WTC11 (cell line): ENCODE data around the gene PHYHIPL.
A peak's percentile ranks its signal among the peaks of the same experiment; 100 is the strongest.

ENCODE experiments used
- ATF1 ChIP-seq: sonication (generic); formaldehyde crosslinking; IDR thresholded peaks from 2 replicates; pipeline ENCODE4 v1.8.1; 2023; ENCODE audit warnings: mild to moderate bottlenecking, moderate library complexity, missing genetic modification reagents
- ESRRA ChIP-seq: sonication (generic); formaldehyde crosslinking; IDR thresholded peaks from 2 replicates; pipeline ENCODE4 v1.8.1; 2022; ENCODE audit warnings: mild to moderate bottlenecking, missing genetic modification reagents, borderline replicate concordance
- FOXK1 ChIP-seq: sonication (generic); formaldehyde crosslinking; IDR thresholded peaks from 2 replicates; pipeline ENCODE4 v1.8.0; 2022; ENCODE audit warnings: mild to moderate bottlenecking, moderate library complexity, missing genetic modification reagents
- PREB ChIP-seq: sonication (generic); formaldehyde crosslinking; IDR thresholded peaks from 2 replicates; pipeline ENCODE4 v1.8.1; 2022; ENCODE audit warnings: mild to moderate bottlenecking, missing genetic modification reagents, moderate library complexity, borderline replicate concordance
- ZNF416 ChIP-seq: fragments of 250-450 bp; sonication (Bioruptor Pico); IDR thresholded peaks from 2 replicates; pipeline ENCODE4 v1.9.0; 2021; ENCODE audit warnings: mild to moderate bottlenecking, inconsistent platforms
- TF ChIP-seq, protein P1 (sequence below): fragments of 200-600 bp; IDR thresholded peaks from 2 replicates; pipeline ENCODE4 v1.8.0; 2022; ENCODE audit warnings: antibody characterized with exemption
- TF ChIP-seq, protein P2 (sequence below): sonication (generic); formaldehyde crosslinking; IDR thresholded peaks from 2 replicates; pipeline ENCODE4 v1.8.0; 2023; ENCODE audit warnings: missing genetic modification reagents
- TF ChIP-seq, protein P3 (sequence below): sonication (generic); formaldehyde crosslinking; IDR thresholded peaks from 2 replicates; pipeline ENCODE4 v1.8.1; 2022; ENCODE audit warnings: low read depth, mild to moderate bottlenecking, moderate library complexity, missing genetic modification reagents, borderline replicate concordance

DNA sequence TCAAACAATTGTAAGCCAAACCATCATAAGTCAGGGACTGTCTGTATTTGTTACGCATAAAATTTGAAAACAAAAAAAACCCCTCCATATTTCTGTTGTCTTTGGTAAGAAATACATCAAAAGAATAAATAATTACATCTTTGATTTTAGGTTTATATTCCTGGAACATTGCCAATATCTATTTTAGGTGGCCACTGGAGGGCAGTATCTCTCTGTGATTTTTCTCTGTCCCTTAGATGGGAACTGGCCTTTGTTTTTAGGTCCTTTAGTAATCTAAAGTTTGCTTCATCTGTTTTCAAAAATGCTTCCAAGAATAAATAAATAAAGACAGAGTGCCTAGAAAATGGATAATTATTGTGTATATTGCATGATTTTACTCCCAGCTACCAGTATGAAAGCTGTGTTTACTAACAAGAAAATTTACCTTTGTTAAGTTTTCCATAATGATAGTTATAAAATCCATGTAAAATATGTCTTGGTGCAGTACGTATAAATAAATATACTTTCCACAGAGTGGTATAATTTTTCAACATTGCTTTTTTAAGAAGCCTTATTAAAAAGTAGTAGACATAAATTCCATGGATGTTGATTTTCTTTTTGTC, 64.2 kb downstream of the PHYHIPL start:
- no peak for TF ChIP-seq ZNF416
- TF ChIP-seq ATF1 (CRISPR knock-in tag) = no peak
- TF ChIP-seq ESRRA (CRISPR knock-in tag) = no peak
- no peak for TF ChIP-seq FOXK1 (CRISPR knock-in tag)
- TF ChIP-seq, protein P1, sequence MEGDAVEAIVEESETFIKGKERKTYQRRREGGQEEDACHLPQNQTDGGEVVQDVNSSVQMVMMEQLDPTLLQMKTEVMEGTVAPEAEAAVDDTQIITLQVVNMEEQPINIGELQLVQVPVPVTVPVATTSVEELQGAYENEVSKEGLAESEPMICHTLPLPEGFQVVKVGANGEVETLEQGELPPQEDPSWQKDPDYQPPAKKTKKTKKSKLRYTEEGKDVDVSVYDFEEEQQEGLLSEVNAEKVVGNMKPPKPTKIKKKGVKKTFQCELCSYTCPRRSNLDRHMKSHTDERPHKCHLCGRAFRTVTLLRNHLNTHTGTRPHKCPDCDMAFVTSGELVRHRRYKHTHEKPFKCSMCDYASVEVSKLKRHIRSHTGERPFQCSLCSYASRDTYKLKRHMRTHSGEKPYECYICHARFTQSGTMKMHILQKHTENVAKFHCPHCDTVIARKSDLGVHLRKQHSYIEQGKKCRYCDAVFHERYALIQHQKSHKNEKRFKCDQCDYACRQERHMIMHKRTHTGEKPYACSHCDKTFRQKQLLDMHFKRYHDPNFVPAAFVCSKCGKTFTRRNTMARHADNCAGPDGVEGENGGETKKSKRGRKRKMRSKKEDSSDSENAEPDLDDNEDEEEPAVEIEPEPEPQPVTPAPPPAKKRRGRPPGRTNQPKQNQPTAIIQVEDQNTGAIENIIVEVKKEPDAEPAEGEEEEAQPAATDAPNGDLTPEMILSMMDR = peak; percentile 58; the same call in 1 of the 2 replicates
- TF ChIP-seq, protein P2, sequence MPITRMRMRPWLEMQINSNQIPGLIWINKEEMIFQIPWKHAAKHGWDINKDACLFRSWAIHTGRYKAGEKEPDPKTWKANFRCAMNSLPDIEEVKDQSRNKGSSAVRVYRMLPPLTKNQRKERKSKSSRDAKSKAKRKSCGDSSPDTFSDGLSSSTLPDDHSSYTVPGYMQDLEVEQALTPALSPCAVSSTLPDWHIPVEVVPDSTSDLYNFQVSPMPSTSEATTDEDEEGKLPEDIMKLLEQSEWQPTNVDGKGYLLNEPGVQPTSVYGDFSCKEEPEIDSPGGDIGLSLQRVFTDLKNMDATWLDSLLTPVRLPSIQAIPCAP (CRISPR knock-in tag) = no peak
- TF ChIP-seq PREB = no peak
- TF ChIP-seq, protein P3, sequence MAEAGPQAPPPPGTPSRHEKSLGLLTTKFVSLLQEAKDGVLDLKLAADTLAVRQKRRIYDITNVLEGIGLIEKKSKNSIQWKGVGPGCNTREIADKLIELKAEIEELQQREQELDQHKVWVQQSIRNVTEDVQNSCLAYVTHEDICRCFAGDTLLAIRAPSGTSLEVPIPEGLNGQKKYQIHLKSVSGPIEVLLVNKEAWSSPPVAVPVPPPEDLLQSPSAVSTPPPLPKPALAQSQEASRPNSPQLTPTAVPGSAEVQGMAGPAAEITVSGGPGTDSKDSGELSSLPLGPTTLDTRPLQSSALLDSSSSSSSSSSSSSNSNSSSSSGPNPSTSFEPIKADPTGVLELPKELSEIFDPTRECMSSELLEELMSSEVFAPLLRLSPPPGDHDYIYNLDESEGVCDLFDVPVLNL = no peak
